ENCODE measurements around the gene TMEM114. TPM values are rescaled to one million over a fixed set of nuclear protein-coding genes. Genes with fewer than 3 reads are reported as not detected.

Gene TMEM114
- total RNA-seq, 1 donor, result not detected

- H3K9me3 ChIP-seq (ENCODE audit: low read depth, low read length), result no peaks in the 10 kb centered on the region
- H2AFZ ChIP-seq (ENCODE audit: low read length), result no peak overlapping the region
- H3K27me3 ChIP-seq (ENCODE audit: insufficient read depth, low read length), result peaks cover 4% of the 10 kb centered on the region
- no peaks in the 10 kb centered on the region for H4K20me1 ChIP-seq (ENCODE audit: insufficient read depth, low read length)
- no peaks in the 10 kb centered on the region for H3K79me2 ChIP-seq (ENCODE audit: insufficient read depth, low read length)
- no peak overlapping the region for H3K4me3 ChIP-seq (ENCODE audit: insufficient read depth, low read length)
- no peaks in the 10 kb centered on the region for H3K36me3 ChIP-seq (ENCODE audit: insufficient read depth, low read length)
- H3K4me1 ChIP-seq (ENCODE audit: insufficient read depth, low read length), result peaks cover 5% of the 10 kb centered on the region
- H3K4me2 ChIP-seq (ENCODE audit: insufficient read depth, low read length), result no peak overlapping the region
- no peak for TF ChIP-seq CTCF (IDR thresholded peaks at IDR 0.05; ENCODE audit: extremely low read depth, low read depth, low read length)
- no peak for DNase-seq (ENCODE audit: insufficient read length, low spot score, missing footprints)
- H3K27ac ChIP-seq (ENCODE audit: low read depth, low read length), result no peak overlapping the region
These were observed 16.9 kb upstream of the TMEM114 start for GRCh38 chr16:8607214-8607613.

GRCh38 chr16:8605554-8605953 lies 15.2 kb upstream of the TMEM114 start:
- H3K9me3 ChIP-seq (ENCODE audit: low read depth, low read length), result no peaks in the 10 kb centered on the region
- H3K79me2 ChIP-seq (ENCODE audit: insufficient read depth, low read length), result no peaks in the 10 kb centered on the region
- no peak for TF ChIP-seq CTCF (IDR thresholded peaks at IDR 0.05; ENCODE audit: extremely low read depth, low read depth, low read length)
- H2AFZ ChIP-seq (ENCODE audit: low read length), result no peak overlapping the region
- no peak overlapping the region for H3K27ac ChIP-seq (ENCODE audit: low read depth, low read length)
- no peaks in the 10 kb centered on the region for H3K36me3 ChIP-seq (ENCODE audit: insufficient read depth, low read length)
- no peak overlapping the region for H3K4me3 ChIP-seq (ENCODE audit: insufficient read depth, low read length)
- no peaks in the 10 kb centered on the region for H4K20me1 ChIP-seq (ENCODE audit: insufficient read depth, low read length)
- H3K4me1 ChIP-seq (ENCODE audit: insufficient read depth, low read length), result no peaks in the 10 kb centered on the region
- H3K27me3 ChIP-seq (ENCODE audit: insufficient read depth, low read length), result peaks cover 4% of the 10 kb centered on the region
- DNase-seq (ENCODE audit: insufficient read length, low spot score, missing footprints), result no peak
- no peak overlapping the region for H3K4me2 ChIP-seq (ENCODE audit: insufficient read depth, low read length)

GRCh38 chr16:8600144-8600775 lies 9.9 kb upstream of the TMEM114 start:
- Histone ChIP-seq H3K9me3 (ENCODE audit: low read depth, low read length) (no peaks in the 10 kb centered on the region), H3K79me2 (ENCODE audit: insufficient read depth, low read length) (no peaks in the 10 kb centered on the region), H3K27ac (ENCODE audit: low read depth, low read length) (no peak overlapping the region), H3K36me3 (ENCODE audit: insufficient read depth, low read length) (no peaks in the 10 kb centered on the region), H3K4me2 (ENCODE audit: insufficient read depth, low read length) (no peak overlapping the region), H3K27me3 (ENCODE audit: insufficient read depth, low read length) (no peaks in the 10 kb centered on the region), H3K4me1 (ENCODE audit: insufficient read depth, low read length) (no peaks in the 10 kb centered on the region), H2AFZ (ENCODE audit: low read length) (no peak overlapping the region), H3K4me3 (ENCODE audit: insufficient read depth, low read length) (no peak overlapping the region), H4K20me1 (ENCODE audit: insufficient read depth, low read length) (no peaks in the 10 kb centered on the region)
- no peak for TF ChIP-seq CTCF (IDR thresholded peaks at IDR 0.05; ENCODE audit: extremely low read depth, low read depth, low read length)
- DNase-seq (ENCODE audit: insufficient read length, low spot score, missing footprints), result no peak

- Histone ChIP-seq H3K9me3 (ENCODE audit: low read depth, low read length) (no peaks in the 10 kb centered on the region), H3K4me3 (ENCODE audit: insufficient read depth, low read length) (no peak overlapping the region), H3K4me2 (ENCODE audit: insufficient read depth, low read length) (no peak overlapping the region), H3K4me1 (ENCODE audit: insufficient read depth, low read length) (no peaks in the 10 kb centered on the region), H3K36me3 (ENCODE audit: insufficient read depth, low read length) (no peaks in the 10 kb centered on the region), H3K27me3 (ENCODE audit: insufficient read depth, low read length) (no peaks in the 10 kb centered on the region), H2AFZ (ENCODE audit: low read length) (no peak overlapping the region), H3K79me2 (ENCODE audit: insufficient read depth, low read length) (no peaks in the 10 kb centered on the region), H3K27ac (ENCODE audit: low read depth, low read length) (no peak overlapping the region), H4K20me1 (ENCODE audit: insufficient read depth, low read length) (no peaks in the 10 kb centered on the region)
- DNase-seq (ENCODE audit: insufficient read length, low spot score, missing footprints), result no peak
- no peak for TF ChIP-seq CTCF (IDR thresholded peaks at IDR 0.05; ENCODE audit: extremely low read depth, low read depth, low read length)
These were observed 6.3 kb upstream of the TMEM114 start for GRCh38 chr16:8596581-8596980.

Data from osteoblast (primary cell).